Loucy (cell line): ENCODE data around the gene BTRC.

Source experiments
- H2AFZ ChIP-seq: fragments of 200-600 bp; sonication (generic); 2 replicates; pipeline ENCODE4 v1.6.0; 2016; ENCODE audit warnings: antibody characterized with exemption, mild to moderate bottlenecking, low read length, moderate library complexity
- H3F3A ChIP-seq: fragments of 200-600 bp; 2 replicates; pipeline ENCODE4 v1.6.0; 2016; ENCODE audit warnings: antibody characterized with exemption, low read depth, mild to moderate bottlenecking
- H3K27me3 ChIP-seq: fragments of 200-600 bp; sonication (generic); 2 replicates; pipeline ENCODE4 v1.6.1; 2014; ENCODE audit warnings: low read length, mild to moderate bottlenecking; ENCODE audit not compliant: insufficient read depth, poor library complexity, severe bottlenecking
- H3K36me3 ChIP-seq: fragments of 200-600 bp; sonication (generic); 2 replicates; pipeline ENCODE4 v1.6.1; 2016; ENCODE audit warnings: low read length; ENCODE audit not compliant: insufficient read depth
- H3K4me1 ChIP-seq: fragments of 200-600 bp; sonication (generic); 2 replicates; pipeline ENCODE4 v1.5.1; 2014; ENCODE audit warnings: low read length, mild to moderate bottlenecking; ENCODE audit not compliant: insufficient read depth, poor library complexity, severe bottlenecking
- H3K4me2 ChIP-seq: fragments of 200-600 bp; sonication (generic); 2 replicates; pipeline ENCODE4 v1.6.0; 2014; ENCODE audit warnings: antibody characterized with exemption, low read length, low read depth, mild to moderate bottlenecking; ENCODE audit not compliant: poor library complexity, severe bottlenecking
- H3K4me3 ChIP-seq: fragments of 200-600 bp; sonication (generic); 2 replicates; pipeline ENCODE4 v1.5.1; 2014; ENCODE audit warnings: low read length, mild to moderate bottlenecking, mixed read lengths; ENCODE audit not compliant: poor library complexity, severe bottlenecking
- H3K79me2 ChIP-seq: fragments of 200-600 bp; sonication (generic); 2 replicates; pipeline ENCODE4 v1.6.1; 2014; ENCODE audit warnings: low read length; ENCODE audit not compliant: insufficient read depth
- H3K9ac ChIP-seq: fragments of 200-600 bp; sonication (generic); 2 replicates; pipeline ENCODE4 v1.6.0; 2014; ENCODE audit warnings: mild to moderate bottlenecking, low read depth, low read length, moderate library complexity; ENCODE audit not compliant: poor library complexity, severe bottlenecking
- H3K9me2 ChIP-seq: fragments of 200-600 bp; sonication (generic); replicated peaks from 2 replicates; pipeline ENCODE4 v1.6.1; 2016; ENCODE audit warnings: low read depth, low read length, mixed read lengths
- H3K9me3 ChIP-seq: fragments of 200-600 bp; sonication (generic); 2 replicates; pipeline ENCODE4 v1.6.1; 2014; ENCODE audit warnings: mild to moderate bottlenecking, antibody characterized with exemption, low read length, low read depth; ENCODE audit not compliant: insufficient read depth
- H4K20me1 ChIP-seq: fragments of 200-600 bp; sonication (generic); 2 replicates; pipeline ENCODE4 v1.6.0; 2014; ENCODE audit warnings: antibody characterized with exemption, low read length, mild to moderate bottlenecking; ENCODE audit not compliant: insufficient read depth, poor library complexity, severe bottlenecking
- CTCF ChIP-seq: fragments of 200-600 bp; sonication (generic); conservative IDR thresholded peaks from 2 replicates; pipeline ENCODE4 v1.5.1; 2014; ENCODE audit warnings: mild to moderate bottlenecking, antibody characterized with exemption, low read length
- EZH2phosphoT487 ChIP-seq: fragments of 200-600 bp; IDR thresholded peaks from 2 replicates; pipeline ENCODE4 v1.6.1; 2018; ENCODE audit warnings: antibody characterized with exemption, mild to moderate bottlenecking, moderate library complexity, borderline replicate concordance

Gene BTRC

DNA sequence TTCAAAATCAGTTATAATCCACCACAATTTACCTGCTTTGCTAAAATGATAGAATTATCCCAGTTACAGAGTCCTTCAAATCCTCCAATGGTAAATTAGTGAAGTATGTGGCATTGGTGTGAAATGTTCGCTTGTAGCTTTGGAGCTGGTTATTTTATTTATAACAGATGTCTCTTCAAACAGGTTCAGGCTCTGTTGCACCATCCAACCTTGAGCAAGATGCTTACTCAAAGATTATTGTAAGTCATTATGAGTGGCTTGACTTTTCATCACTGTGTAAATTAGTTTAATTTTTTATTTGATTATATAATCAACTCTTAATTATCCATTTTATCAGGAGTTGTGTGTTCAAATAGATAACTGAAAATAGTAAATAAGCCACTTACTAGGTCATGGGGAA, 99.4 kb downstream of the BTRC start:
- H3K9ac ChIP-seq, result no peak overlapping the region
- H3F3A ChIP-seq, result peaks cover 10% of the 10 kb centered on the region
- H3K4me3 ChIP-seq, result no peak overlapping the region
- H3K4me2 ChIP-seq, result peak overlapping the region; percentile 78
- peaks cover 57% of the 10 kb centered on the region for H4K20me1 ChIP-seq
- TF ChIP-seq CTCF, result no peak
- TF ChIP-seq EZH2phosphoT487, result no peak
- H2AFZ ChIP-seq, result no peak overlapping the region
- H3K79me2 ChIP-seq, result no peaks in the 10 kb centered on the region
- no peaks in the 10 kb centered on the region for H3K9me2 ChIP-seq
- no peaks in the 10 kb centered on the region for H3K36me3 ChIP-seq
- no peaks in the 10 kb centered on the region for H3K27me3 ChIP-seq
- H3K4me1 ChIP-seq, result peaks cover 37% of the 10 kb centered on the region
- no peaks in the 10 kb centered on the region for H3K9me3 ChIP-seq

DNA sequence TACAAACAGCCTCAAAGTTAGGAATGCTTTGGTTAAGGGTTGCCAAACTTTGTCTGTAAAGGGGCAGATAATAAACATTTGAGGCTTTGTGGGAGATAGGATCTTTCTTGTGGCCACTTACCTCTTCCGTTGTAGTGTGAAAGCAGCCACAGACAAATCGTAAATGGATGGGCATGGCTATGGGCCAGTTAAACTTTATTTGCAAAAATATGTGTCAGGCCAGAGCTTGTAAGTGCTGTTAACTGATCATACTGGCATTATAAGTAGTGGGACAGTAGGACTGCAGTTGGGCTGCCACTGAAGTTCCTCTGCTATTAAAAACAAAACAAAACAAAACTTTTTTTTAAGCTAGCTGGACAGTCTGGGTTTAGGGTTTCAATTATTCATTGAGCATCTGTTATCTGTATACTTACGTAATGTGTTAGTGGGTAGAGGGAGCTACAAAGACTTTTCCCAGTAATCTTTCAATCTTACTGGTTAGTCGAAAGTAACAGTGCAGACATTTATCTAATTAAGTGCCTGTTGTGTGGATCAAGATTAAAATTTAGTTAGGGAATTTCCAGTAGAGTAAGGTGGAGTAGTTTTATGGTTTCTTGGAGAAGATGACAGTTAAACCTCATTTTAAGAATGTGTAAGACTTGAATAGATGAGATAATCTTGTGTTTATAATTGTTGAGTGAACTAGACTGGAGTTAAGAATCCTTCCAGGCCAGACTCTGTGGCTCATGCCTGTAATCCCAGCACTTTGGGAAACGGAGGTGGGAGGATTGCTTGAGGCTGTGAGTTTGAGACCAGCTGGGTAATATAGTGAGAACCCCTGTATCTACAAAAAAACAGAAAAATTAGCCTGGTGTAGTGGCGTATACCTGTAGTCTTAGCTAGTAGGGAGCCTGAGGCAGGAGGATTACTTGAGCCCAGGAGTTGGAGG, 100.1 kb downstream of the BTRC start:
- TF ChIP-seq CTCF (no peak), EZH2phosphoT487 (peak; percentile 86; the same call in 1 of the 2 replicates)
- H3K27me3 ChIP-seq, result no peaks in the 10 kb centered on the region
- H3K4me2 ChIP-seq, result peak overlapping the region; percentile 78
- no peaks in the 10 kb centered on the region for H3K9me2 ChIP-seq
- no peak overlapping the region for H2AFZ ChIP-seq
- peaks cover 10% of the 10 kb centered on the region for H3F3A ChIP-seq
- no peaks in the 10 kb centered on the region for H3K36me3 ChIP-seq
- H3K79me2 ChIP-seq, result no peaks in the 10 kb centered on the region
- H4K20me1 ChIP-seq, result peaks cover 57% of the 10 kb centered on the region
- no peaks in the 10 kb centered on the region for H3K9me3 ChIP-seq
- H3K4me1 ChIP-seq, result peaks cover 37% of the 10 kb centered on the region
- H3K4me3 ChIP-seq, result peak overlapping the region; percentile 55
- no peak overlapping the region for H3K9ac ChIP-seq

DNA sequence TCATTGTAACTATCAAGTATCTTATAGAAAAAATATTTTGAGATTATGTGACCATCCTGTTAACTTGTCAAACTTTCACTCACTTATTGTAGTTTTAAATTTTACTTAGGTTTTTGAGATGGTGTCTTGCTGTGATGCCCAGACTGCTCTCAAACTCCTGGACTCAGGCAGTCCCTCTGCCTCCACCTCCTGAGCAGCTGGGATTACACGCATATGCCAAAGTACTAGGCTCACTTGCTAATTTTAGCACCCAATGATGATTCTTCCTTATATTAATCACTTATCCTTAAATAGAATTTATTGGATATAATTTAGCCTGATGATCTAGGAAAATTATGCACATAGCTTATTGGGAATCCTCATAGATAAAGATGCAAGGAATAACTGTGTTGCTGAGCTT, 104.9 kb downstream of the BTRC start:
- Histone ChIP-seq H3K9ac (no peak overlapping the region), H3K4me1 (peaks cover 10% of the 10 kb centered on the region), H3K4me3 (no peak overlapping the region), H2AFZ (no peak overlapping the region), H3F3A (peaks cover 6% of the 10 kb centered on the region), H3K4me2 (no peak overlapping the region), H4K20me1 (peaks cover 28% of the 10 kb centered on the region), H3K27me3 (no peaks in the 10 kb centered on the region), H3K79me2 (no peaks in the 10 kb centered on the region), H3K9me2 (no peaks in the 10 kb centered on the region), H3K36me3 (no peaks in the 10 kb centered on the region), H3K9me3 (no peaks in the 10 kb centered on the region)
- TF ChIP-seq CTCF (no peak), EZH2phosphoT487 (no peak)
